Fibroblast of lung (primary cell): ENCODE data around the gene OSBPL9. TPM values are rescaled to one million over a fixed set of nuclear protein-coding genes. Genes with fewer than 3 reads are reported as not detected.

Experiments used
- DNase-seq, 2 donors: peaks; one replicate each; pipeline versions ENCODE4 v3.0.0 to v3.0.0-alpha.2; 2010; ENCODE audit warnings: low read depth in 2 of 2
- H2AFZ ChIP-seq: 2 replicates; pipeline ENCODE4 v1.5.1; 2012; ENCODE audit warnings: low read length, control low read depth, inconsistent platforms
- H3K27ac ChIP-seq: 2 replicates; pipeline ENCODE4 v1.5.1; 2011; ENCODE audit warnings: low read length, control low read depth; ENCODE audit not compliant: insufficient read depth
- H3K27me3 ChIP-seq: 2 replicates; pipeline ENCODE4 v1.5.1; 2011; ENCODE audit warnings: mild to moderate bottlenecking, low read length; ENCODE audit not compliant: control insufficient read depth, insufficient read depth
- H3K36me3 ChIP-seq: 2 replicates; pipeline ENCODE4 v1.5.1; 2011; ENCODE audit warnings: low read length; ENCODE audit not compliant: control insufficient read depth, insufficient read depth
- H3K4me1 ChIP-seq: 2 replicates; pipeline ENCODE4 v1.5.1; 2011; ENCODE audit warnings: low read length; ENCODE audit not compliant: control insufficient read depth, insufficient read depth; ENCODE audit errors: extremely low read depth
- H3K4me2 ChIP-seq: 2 replicates; pipeline ENCODE4 v1.5.1; 2011; ENCODE audit warnings: low read length, control low read depth; ENCODE audit not compliant: insufficient read depth; ENCODE audit errors: extremely low read depth
- H3K4me3 ChIP-seq, 4 experiments: fragments of 200-600 bp in 1 of 4; sonication (generic) in 1 of 4; replicated peaks in 1 of 4; 2 replicates each; pipeline ENCODE4 v1.5.1; 2011 to 2016; ENCODE audit warnings: low read length in 4 of 4, low read depth in 3 of 4, mild to moderate bottlenecking in 3 of 4, control low read depth in 2 of 4, inconsistent platforms in 1 of 4, mixed read lengths in 1 of 4; ENCODE audit not compliant: insufficient read depth in 1 of 4; ENCODE audit errors: control extremely low read depth in 1 of 4
- H3K79me2 ChIP-seq: 2 replicates; pipeline ENCODE4 v1.5.1; 2012; ENCODE audit warnings: mild to moderate bottlenecking, low read length, inconsistent platforms; ENCODE audit not compliant: control insufficient read depth, insufficient read depth
- H3K9ac ChIP-seq: 2 replicates; pipeline ENCODE4 v1.5.1; 2011; ENCODE audit warnings: mild to moderate bottlenecking, low read length, control low read depth; ENCODE audit not compliant: insufficient read depth
- H3K9me3 ChIP-seq: 2 replicates; pipeline ENCODE4 v1.5.1; 2012; ENCODE audit warnings: low read depth, low read length; ENCODE audit not compliant: control insufficient read depth, insufficient read depth
- H4K20me1 ChIP-seq: 2 replicates; pipeline ENCODE4 v1.5.1; 2011; ENCODE audit warnings: low read length; ENCODE audit not compliant: control insufficient read depth, insufficient read depth; ENCODE audit errors: extremely low read depth
- EZH2 ChIP-seq: IDR thresholded peaks from 2 replicates; pipeline ENCODE4 v1.5.1; 2012; ENCODE audit warnings: low read length, control low read depth, mild to moderate bottlenecking; ENCODE audit errors: missing control alignments
- polyA plus RNA-seq, 2 donors: library from polyadenylated mRNA; depleted of rRNA in 1 of 2; stranded (reverse) in 1 of 2; unstranded in 1 of 2; fragments of >200 nt; gene quantifications; 2 replicates each; pipeline ENCODE4 v1.2.1, GENCODE V29; 2011 to 2012; ENCODE audit warnings: missing spikeins in 1 of 2
- total RNA-seq: library from RNA; depleted of rRNA; stranded (reverse); fragments of >200 nt; gene quantifications from 2 replicates; pipeline ENCODE4 v1.2.1, GENCODE V29; 2014
- TF ChIP-seq, protein P1 (sequence below), 2 donors: IDR thresholded peaks in 1 of 2; conservative IDR thresholded peaks in 1 of 2; 1 replicate in 1 of 2; 2 replicates in 1 of 2; pipeline ENCODE4 v1.5.1; 2011 to 2012; ENCODE audit warnings: low read length in 2 of 2, control low read depth in 1 of 2, inconsistent platforms in 1 of 2, low read depth in 1 of 2, mild to moderate bottlenecking in 1 of 2

OSBPL9 gene
- total and polyA plus RNA-seq, 2 donors (not counting 1 experiment from before 2014, with no cell fraction given): 62.5 to 90.7 TPM

DNA sequence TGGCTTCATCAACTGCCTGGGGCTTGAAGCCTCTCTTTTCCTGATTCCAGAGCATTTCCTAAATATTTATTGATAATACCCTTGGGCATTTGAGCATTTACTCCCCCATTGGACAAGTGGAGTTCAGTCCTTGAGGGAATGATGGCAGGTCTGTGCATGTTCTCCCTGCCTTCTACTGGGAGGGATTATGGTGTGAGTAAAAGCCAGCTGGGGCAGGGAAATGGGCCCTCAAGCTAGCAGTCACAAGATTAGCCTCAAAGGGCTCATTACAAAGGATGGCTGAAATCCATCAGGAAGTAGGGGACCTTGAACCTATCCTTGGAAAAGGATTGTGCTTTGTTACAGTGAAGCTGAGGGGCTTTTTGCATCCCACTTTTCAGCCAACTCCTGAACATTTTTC is 24.2 kb upstream of the OSBPL9 start:
- Histone ChIP-seq H3K4me2 (no peak overlapping the region), H3K4me1 (no peaks in the 10 kb centered on the region), H4K20me1 (no peaks in the 10 kb centered on the region), H3K36me3 (no peaks in the 10 kb centered on the region), H3K4me3 (no peak overlapping the region), H3K79me2 (no peaks in the 10 kb centered on the region), H3K9me3 (no peaks in the 10 kb centered on the region), H3K9ac (no peak overlapping the region), H3K27me3 (peaks cover 5% of the 10 kb centered on the region), H3K27ac (no peak overlapping the region), H2AFZ (no peak overlapping the region)
- no peak for TF ChIP-seq EZH2
- TF ChIP-seq, protein P1, sequence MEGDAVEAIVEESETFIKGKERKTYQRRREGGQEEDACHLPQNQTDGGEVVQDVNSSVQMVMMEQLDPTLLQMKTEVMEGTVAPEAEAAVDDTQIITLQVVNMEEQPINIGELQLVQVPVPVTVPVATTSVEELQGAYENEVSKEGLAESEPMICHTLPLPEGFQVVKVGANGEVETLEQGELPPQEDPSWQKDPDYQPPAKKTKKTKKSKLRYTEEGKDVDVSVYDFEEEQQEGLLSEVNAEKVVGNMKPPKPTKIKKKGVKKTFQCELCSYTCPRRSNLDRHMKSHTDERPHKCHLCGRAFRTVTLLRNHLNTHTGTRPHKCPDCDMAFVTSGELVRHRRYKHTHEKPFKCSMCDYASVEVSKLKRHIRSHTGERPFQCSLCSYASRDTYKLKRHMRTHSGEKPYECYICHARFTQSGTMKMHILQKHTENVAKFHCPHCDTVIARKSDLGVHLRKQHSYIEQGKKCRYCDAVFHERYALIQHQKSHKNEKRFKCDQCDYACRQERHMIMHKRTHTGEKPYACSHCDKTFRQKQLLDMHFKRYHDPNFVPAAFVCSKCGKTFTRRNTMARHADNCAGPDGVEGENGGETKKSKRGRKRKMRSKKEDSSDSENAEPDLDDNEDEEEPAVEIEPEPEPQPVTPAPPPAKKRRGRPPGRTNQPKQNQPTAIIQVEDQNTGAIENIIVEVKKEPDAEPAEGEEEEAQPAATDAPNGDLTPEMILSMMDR (conservative IDR thresholded peaks at IDR 0.05 in 1 of 2, IDR thresholded peaks at IDR 0.05 in 1 of 2; ENCODE audit: low read depth in 1 of 2, low read length in 2 of 2): no peak
- no peak for DNase-seq

DNA sequence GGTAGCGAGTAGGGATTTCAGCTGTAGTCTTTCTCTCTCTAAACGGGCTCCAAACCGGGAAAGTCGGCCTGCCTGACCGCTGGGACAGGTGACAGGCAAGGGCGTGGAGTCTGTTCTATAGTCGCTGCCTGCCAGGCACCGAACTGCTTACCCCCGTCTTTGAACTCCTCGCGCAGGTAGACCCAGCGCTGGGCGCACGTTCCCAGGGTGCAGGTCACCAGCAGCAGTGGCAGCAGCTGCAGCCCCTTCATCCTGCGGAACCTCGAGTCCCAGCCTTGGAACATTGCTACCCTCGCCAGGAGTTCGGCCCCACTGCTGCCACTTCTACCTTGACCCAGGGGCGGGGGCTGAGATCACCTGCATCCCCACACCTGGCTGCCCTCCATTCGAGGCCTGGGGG is 22.2 kb upstream of the OSBPL9 start:
- no peak for TF ChIP-seq EZH2
- TF ChIP-seq, protein P1 (conservative IDR thresholded peaks at IDR 0.05 in 1 of 2, IDR thresholded peaks at IDR 0.05 in 1 of 2; ENCODE audit: low read depth in 1 of 2, low read length in 2 of 2): no peak
- H3K9ac ChIP-seq: no peak overlapping the region
- H4K20me1 ChIP-seq: no peaks in the 10 kb centered on the region
- no peak overlapping the region for H3K4me3 ChIP-seq
- H3K4me2 ChIP-seq: no peak overlapping the region
- no peaks in the 10 kb centered on the region for H3K9me3 ChIP-seq
- H3K27ac ChIP-seq: no peak overlapping the region
- H3K79me2 ChIP-seq: no peaks in the 10 kb centered on the region
- H3K27me3 ChIP-seq: peaks cover 5% of the 10 kb centered on the region
- DNase-seq: no peak
- no peaks in the 10 kb centered on the region for H3K36me3 ChIP-seq
- H2AFZ ChIP-seq: no peak overlapping the region
- no peaks in the 10 kb centered on the region for H3K4me1 ChIP-seq

DNA sequence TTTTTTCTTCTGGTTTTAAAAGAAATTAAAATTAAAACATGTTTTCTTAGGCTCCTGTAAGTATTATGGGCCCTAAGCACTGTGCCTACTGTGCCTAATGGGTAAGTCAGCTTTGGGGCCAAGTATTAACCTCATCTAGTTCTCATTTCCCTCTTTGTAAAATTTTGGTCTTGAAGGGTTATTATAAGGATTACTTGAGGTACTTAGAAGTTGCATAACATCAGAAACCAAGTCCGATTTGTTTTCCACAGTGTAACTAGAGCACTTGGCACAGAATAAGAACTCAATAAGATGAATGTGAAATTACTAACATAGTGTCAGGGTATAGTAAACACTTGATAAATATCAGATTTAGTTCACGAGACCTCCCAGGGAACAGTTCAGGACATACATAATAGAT is 16.4 kb upstream of the OSBPL9 start:
- no peak overlapping the region for H3K27ac ChIP-seq

More for the DNA sequence above, 16.4 kb upstream of the OSBPL9 start:
- Histone ChIP-seq H3K9me3 (no peaks in the 10 kb centered on the region), H3K4me1 (no peaks in the 10 kb centered on the region), H3K4me2 (no peak overlapping the region), H2AFZ (no peak overlapping the region), H3K9ac (no peak overlapping the region), H4K20me1 (no peaks in the 10 kb centered on the region), H3K4me3 (no peak overlapping the region), H3K36me3 (no peaks in the 10 kb centered on the region), H3K27me3 (no peaks in the 10 kb centered on the region), H3K79me2 (no peaks in the 10 kb centered on the region)
- peak in 1 of 2 donors; percentile 43 for DNase-seq
- TF ChIP-seq EZH2: no peak
- TF ChIP-seq, protein P1 (conservative IDR thresholded peaks at IDR 0.05 in 1 of 2, IDR thresholded peaks at IDR 0.05 in 1 of 2; ENCODE audit: low read depth in 1 of 2, low read length in 2 of 2): no peak
